Posterior vena cava (tissue), 2 donors: ENCODE data around the gene LTBP1. TPM values are rescaled to one million over a fixed set of nuclear protein-coding genes. Genes with fewer than 3 reads are reported as not detected.
"Not testable (repeated sequence)": the region's sequence is repeated elsewhere in the genome, so short reads cannot be mapped to it uniquely, and the experiment has no call there.

Experiments used
- DNase-seq: peaks from one replicate; pipeline ENCODE4 v3.0.0-alpha.2; 2020; ENCODE audit warnings: low spot score
- intact Hi-C, 2 donors: fragments of 100-400 bp; cut with DNase I; formaldehyde crosslinking; loops; one replicate each; pipeline versions ENCODE4 v1.14.1 to v1.14.2; 2022 to 2023
- total RNA-seq, 2 donors: library from RNA; stranded (reverse); fragmentation: NEBNext Ultra II Directional; extraction: Animal tissue kit (Norgen Biotek cat#: 25700); gene quantifications; one replicate each; pipeline ENCODE4 v1.2.1, GENCODE V29; 2021
- donor health status: DM: yes; HTN: yes; CAD: no.
- donor health status: DM: yes; HTN: yes; CAD: no.

The LTBP1 gene
- total RNA-seq, 2 donors from 2014 or later, result 206 to 235 TPM

GRCh38 chr2:33215983-33216382 is 269.2 kb downstream of the LTBP1 start:
- intact Hi-C loops, result loop anchor here in 1 of 2 donors (10.0 kb wide), 1 partner anchor 51 kb away; no protein-coding TSS in a partner anchor

DNA sequence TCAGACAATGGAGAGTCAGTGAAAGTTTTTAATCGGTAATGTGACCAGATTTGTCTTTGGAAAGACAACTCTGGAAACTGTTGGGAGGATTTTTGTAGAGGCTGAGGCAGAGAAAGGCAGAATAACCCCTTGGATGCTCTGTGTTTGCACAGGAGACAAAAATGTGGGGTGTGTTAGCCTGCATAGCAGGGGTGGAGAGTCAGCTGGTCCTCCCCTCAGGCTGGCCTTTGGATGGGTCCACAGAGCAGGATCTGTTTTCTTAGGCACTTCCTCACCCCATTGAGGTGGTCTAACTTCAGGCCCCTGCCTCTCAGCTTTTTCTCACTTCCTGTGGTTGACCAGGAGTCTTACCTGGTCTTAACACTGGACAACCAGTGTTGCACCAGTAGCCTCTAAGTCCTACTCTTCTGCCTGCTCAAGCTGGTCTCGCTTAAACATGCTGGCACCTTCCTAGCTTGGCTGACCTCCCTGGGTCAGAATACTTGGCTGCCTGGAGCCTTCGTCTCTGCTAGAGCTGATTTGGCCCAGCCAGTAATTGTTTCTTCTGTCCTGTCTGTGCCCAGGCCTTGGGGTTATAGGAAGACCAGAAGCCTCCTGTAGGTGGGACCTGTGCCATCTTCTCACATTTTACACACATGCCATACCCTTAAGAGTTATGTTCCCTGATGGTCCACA is 269.9 kb downstream of the LTBP1 start:
- intact Hi-C loops, result loop anchor here in 1 of 2 donors (10.0 kb wide), 1 partner anchor 52 kb away; no protein-coding TSS in a partner anchor
- DNase-seq, result peak; percentile 89

More at GRCh38 chr2:33215983-33216382, 269.2 kb downstream of the LTBP1 start:
- DNase-seq, result no peak

GRCh38 chr2:33217406-33217805 is 270.7 kb downstream of the LTBP1 start:
- no peak for DNase-seq
- intact Hi-C loops, result loop anchor here in 1 of 2 donors (10.0 kb wide), 1 partner anchor 53 kb away; no protein-coding TSS in a partner anchor

GRCh38 chr2:33219114-33219513 is 272.4 kb downstream of the LTBP1 start:
- no peak for DNase-seq
- intact Hi-C loops, result loop anchor here in 1 of 2 donors (10.0 kb wide), 1 partner anchor 54 kb away; no protein-coding TSS in a partner anchor

- intact Hi-C loops, result loop anchor here in 1 of 2 donors (10.0 kb wide), 1 partner anchor 55 kb away; no protein-coding TSS in a partner anchor
- DNase-seq, result no peak
Measured at GRCh38 chr2:33219850-33220275, 273.1 kb downstream of the LTBP1 start.

DNA sequence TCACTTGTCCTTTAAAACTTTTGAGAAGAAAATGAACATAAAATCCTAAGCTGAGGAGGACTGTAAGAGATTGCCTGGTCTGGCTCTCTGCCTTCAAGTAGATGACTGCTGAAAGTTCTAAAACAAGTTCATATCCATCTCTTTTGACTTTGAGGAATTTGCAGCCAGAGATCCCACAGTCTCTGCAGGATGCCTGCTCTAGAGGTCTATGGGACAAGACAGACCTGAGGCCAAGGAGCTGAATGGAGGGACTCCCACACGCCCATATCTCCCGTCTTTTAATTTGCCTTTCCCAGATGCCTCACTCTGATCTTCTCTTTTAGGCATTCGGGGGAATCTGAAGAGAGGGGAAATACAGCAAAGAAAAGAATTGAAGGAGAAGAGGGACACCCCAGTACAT is 273.8 kb downstream of the LTBP1 start:
- intact Hi-C loops, result no loop called here

DNA sequence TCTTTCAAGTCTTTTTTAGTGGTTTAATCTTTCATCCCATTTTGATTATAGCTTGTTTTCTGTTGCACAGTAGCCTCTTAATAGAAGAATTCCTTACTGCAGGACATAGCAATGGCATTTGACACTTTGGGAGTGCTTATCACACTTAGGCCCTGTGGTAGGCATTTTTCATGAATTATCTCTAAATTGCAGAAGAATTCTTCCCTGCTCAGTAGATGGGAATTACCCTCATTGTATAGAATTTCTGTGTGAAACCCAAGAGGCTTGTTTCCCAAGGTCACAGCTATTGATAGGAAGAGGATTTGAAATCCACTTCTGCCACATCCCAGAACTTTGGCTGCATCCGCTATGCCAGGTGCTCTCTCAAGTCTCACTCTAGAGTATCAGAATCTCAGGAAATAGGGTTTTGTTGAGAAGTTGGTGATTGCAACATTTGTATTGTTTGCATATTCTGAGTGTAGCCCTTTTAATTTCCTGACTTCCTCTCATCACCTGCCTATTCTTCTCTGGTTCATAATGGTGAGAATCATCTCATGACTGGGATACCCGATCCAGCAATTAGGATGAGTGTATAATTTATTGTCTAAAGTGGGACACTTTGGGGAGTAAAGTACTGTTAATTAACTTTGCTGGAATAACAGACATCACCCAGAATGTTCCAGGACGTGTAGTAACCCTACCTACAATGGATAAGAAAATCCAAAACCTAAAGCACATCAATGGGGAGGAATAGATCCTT is 274.5 kb downstream of the LTBP1 start:
- no peak for DNase-seq
- intact Hi-C loops, result no loop called here

More for the DNA sequence above, 273.8 kb downstream of the LTBP1 start:
- DNase-seq, result no peak

GRCh38 chr2:33222309-33222708 is 275.6 kb downstream of the LTBP1 start:
- DNase-seq, result no peak
- intact Hi-C loops, result no loop called here

DNA sequence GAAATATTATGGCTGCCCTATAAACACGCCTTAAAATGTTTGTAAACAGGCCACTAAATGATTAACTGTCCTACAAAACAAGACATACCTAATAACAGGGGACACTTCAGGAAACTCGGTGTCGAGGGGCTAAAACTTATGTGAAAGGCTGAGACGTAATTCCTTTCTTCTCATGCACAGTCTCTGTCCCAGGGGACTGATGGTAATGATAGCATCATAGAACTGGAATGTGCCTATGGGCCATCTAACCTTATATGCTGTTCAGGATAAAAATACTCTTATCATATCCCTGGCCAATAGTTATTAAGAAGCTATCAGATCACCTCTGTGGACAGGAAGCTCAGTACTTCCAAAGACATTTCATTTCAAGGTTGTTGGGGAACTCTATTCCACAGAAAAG is 277.1 kb downstream of the LTBP1 start:
- no peak for DNase-seq
- intact Hi-C loops, result no loop called here

DNA sequence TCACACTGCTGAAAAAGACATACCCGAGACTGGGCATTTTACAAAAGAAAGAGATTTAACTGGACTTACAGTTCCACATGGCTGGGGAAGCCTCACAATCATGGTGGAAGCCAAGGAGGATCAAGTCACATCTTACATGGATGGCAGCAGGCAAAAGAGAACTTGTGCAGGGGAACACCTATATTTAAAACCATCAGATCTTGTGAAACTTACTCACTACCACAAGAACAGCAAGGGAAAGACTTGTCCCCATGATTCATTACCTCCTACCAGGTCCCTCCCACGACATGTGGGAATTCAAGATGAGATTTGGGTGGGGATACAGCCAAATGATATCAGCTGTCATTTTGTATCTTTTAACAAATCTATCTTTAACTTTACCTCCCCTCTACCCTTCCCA is 278.6 kb downstream of the LTBP1 start:
- intact Hi-C loops, result no loop called here
- DNase-seq, result no peak

- no peak for DNase-seq
- intact Hi-C loops, result no loop called here
Measured at GRCh38 chr2:33226546-33226945, 279.8 kb downstream of the LTBP1 start.

DNA sequence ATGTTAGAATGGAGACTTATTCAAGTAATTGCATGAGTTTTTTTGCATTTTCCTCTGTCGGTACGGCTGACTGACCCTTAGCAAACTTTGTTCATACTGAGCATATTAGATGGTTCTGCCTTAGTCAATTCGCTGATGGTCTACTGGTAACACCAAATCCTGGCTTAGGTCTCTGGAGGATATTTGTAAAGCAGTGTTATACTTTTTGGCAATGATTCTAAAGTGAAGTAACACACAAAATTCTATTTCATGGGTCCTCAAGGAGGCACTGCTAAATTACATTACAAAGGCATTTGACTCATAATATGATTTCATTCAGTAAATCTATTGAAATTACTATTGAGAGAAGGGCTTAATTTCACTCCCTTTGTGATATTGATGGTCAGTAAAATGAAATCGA is 282.9 kb downstream of the LTBP1 start:
- intact Hi-C loops, result no loop called here
- DNase-seq, result no peak

DNA sequence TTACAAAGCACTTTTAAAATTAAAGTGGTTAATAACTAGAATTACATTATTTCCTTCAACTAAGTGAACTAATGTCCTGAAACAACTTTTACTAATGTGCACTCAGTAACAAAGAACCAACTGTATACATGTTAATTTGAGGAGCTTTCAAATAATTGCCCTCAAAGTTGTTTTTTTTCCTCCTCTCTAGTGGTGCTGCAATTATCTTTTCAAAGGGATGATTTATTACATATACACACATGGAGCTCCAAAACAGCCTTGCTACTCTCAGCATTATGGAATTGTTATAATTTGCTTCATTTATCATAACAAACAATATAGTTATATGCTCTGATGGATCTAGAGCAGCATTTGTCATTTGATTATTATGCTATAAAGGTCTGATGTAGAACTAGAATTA is 283.4 kb downstream of the LTBP1 start:
- no peak for DNase-seq
- intact Hi-C loops, result no loop called here

- DNase-seq, result no peak
- intact Hi-C loops, result no loop called here
Measured at GRCh38 chr2:33230842-33231241, 284.1 kb downstream of the LTBP1 start.

DNA sequence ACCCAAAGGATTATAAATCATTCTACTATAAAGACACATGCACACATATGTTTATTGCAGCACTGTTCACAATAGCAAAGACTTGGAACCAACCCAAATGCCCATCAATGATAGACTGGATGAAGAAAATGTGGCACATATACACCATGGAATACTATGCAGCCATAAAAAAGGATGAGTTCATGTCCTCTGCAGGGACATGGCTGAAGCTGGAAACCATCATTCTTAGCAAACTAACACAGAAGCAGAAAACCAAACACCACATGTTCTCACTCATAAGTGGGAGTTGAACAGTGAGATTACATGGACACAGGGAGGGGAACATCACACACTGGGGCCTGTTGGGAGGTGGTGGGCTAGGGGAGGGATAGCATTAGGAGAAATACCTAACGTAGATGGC is 288.8 kb downstream of the LTBP1 start:
- intact Hi-C loops, DNase-seq: not testable (repeated sequence)

- intact Hi-C loops, result no loop called here
- DNase-seq, result no peak
Measured at GRCh38 chr2:33236482-33237385, 290.0 kb downstream of the LTBP1 start.

GRCh38 chr2:33238111-33238510 is 291.4 kb downstream of the LTBP1 start:
- no peak for DNase-seq
- intact Hi-C loops, result no loop called here

- DNase-seq, result no peak
- intact Hi-C loops, result no loop called here
Measured at GRCh38 chr2:33240178-33240577, 293.4 kb downstream of the LTBP1 start.

GRCh38 chr2:33241072-33241471 is 294.3 kb downstream of the LTBP1 start:
- intact Hi-C loops, result no loop called here
- DNase-seq, result no peak
